ENCODE results near the gene KAZALD1.

KAZALD1 gene

DNA sequence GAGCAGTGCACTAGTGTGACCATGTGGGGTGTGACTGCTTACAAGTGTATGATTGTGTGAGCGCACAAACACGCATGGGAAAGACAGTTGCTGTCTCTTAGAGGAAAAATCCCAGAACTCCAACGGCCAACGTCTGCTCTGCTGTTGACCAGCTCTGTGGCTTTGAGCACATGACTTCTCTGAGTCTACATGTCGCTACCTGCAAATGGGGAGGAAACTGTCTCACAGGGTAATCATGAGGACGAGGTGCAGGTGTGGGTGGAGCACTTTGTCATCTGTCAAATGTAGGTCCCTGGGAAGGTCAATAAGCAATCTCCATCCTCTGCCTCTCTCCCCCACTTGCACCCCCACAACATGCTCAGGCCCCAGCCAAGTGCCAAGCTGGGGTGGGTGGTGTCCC, 38.1 kb downstream of the KAZALD1 start:
- no peak for DNase-seq

DNA sequence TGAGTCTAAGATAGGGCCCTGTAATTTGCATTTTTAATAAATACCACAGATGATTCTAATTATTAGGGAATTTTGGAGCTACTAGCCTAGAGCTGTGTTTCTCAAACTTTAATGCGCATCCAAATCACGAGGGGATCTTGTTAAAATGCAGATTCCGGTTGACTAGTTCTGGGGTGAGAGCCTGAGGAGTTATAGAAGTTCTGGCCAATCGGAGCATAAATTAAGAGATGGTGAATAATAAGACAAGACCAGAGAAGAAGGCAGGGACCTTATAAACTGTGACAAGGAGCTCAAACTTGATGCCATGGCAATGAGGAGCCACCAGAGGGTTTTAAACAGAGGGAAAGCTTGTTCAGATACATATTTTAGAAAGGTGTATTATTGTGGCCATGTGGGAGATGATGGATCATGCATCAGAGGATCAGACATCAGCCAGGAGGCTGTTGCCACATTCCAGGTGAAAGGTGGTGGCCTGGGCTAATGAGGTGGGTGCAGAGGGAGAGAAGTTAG, 39.6 kb downstream of the KAZALD1 start:
- DNase-seq: no peak

DNA sequence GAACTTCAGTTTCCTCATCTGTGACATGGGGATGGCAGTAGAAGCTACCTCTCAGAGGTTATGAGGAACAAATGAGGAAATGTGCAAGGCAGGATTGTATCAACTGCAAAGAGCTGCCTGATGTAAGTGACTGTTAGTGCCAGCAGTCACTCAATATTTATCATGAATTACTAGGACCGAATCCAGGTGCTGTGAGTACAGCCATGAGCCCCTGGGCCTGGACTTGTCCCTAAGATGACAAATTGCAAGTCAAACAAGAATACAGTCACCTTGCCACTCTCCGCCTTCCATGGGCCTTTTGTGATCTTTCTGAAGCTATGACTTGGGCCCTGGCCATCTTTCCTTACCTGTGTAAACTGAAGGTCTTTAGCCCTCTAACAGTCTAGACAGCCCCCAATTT, 41.6 kb downstream of the KAZALD1 start:
- no peak for DNase-seq

DNA sequence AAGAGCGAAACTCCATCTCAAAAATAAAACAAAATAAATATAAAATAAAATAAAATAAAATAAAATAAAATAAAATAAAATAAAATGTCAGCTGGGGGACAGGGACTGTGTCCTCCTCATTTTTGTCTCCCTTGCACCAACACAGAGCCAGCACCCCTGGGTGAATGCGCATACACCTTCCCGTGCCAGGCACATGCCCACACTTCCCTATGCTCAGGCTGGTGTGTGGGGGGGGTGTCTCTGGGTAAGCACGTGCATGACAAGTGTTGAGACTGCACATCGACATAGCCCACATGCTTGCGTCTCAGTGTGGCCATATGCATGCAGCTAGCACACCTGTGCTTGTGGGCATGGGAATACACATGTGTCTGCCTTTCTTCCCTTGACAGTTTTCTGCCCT, 44.6 kb downstream of the KAZALD1 start:
- no peak for DNase-seq

DNA sequence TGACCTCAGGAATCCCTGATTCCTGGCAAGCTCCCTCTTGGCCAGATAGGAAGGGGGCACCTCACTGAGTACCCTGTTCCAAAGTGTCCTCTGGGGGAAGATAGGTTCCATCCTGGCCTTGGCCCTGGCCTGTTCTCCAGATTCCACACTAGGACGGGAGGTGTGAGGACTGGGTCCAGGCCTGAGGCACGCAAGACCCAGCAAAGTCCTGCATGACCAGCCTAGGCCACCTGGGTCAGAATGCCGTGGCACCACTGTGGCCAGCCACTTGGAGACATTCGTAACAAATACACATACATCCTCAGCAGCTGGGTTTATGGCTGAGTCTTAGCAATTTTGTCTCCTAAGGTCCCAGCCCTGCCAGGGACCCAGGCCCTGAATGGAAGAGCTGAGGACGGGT, 46.0 kb downstream of the KAZALD1 start:
- DNase-seq: no peak

DNA sequence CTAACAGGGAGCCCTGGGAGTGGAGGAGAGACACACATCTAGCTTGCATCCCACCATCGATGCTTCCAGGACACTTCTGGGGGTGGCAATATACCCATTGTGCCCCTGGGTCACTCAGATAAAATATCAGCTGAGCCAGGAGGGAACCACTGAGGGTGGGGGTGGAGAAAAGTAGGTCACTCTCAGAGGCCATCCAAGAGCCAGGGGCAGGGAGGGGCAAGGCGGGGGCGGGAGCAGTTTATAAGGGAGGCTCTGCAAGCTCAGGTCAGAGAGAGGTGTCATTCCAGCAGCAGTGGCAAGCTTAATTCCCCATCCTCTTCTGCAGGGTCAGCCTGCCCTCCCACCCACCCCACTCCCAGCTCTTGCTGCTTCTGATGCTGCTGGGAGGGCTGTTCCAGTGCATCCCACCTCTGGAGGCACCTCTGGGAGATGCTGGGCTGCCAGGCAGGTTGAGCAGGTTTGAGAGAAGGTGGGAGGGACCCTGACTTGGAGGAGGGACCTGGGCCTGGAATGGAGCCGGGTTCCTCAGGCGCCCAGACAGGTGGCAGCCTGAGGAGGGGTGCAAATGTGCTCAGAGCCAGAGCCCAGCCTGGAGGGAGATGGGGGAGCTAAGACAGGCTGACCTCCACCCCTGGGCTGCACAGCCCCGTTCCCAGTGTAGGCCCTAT, 49.2 kb downstream of the KAZALD1 start:
- DNase-seq: no peak

DNA sequence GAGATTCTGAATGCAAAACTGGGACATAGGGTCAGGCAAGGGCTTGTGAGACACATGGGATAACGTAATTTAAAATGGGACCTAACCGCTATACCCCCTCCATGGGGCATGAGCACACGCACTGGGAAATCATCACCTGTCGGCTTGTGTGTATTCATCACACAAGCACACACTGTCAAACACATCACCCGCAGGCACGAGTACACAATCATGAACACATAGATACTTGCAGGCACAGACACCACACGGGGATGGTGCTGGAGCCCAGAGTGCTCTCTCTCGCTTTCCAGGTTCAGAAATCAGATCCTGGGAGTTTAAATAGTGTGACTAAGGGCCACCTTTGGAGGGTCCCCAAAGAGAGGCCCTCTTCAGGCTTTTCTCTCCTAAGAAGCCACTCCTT, 49.8 kb downstream of the KAZALD1 start:
- no peak for DNase-seq

DNA sequence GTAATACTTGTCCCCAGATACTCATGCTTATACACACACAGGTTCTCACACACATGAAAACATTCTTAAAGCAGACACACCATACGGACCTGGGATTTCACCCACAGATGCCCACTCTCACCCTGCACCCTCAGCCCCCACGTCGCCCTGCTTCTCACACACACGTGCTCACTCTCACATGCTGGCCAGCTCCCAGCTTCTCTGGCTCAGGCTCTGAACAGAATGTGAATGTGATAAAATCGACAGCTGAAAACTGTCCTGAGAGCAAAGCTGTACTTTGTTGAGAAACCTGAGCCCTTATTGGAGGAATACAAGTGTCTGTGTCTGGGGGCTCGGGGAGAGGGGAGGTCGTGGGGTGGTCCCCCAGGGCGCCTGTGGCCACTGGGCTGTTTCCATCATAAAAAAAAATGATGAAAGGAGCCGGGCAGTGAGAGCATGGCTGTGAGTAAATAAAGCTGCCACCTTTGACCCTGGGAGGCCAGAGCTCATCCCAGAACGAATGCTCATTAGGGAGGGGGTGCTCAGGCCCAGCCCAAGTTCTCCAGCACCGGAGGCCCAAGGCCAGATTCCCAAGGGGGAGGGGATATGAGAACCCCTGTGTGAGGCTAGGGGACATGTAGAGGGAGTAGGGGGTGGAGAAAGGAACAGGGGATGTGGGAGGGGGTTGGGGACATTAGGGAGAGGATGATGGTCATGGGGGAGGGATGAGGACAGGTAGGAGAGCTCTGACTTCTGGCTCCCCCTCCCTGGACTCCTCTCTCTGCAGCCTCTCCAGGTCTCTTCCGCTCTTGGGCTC, 51.2 kb downstream of the KAZALD1 start:
- DNase-seq: no peak

DNA sequence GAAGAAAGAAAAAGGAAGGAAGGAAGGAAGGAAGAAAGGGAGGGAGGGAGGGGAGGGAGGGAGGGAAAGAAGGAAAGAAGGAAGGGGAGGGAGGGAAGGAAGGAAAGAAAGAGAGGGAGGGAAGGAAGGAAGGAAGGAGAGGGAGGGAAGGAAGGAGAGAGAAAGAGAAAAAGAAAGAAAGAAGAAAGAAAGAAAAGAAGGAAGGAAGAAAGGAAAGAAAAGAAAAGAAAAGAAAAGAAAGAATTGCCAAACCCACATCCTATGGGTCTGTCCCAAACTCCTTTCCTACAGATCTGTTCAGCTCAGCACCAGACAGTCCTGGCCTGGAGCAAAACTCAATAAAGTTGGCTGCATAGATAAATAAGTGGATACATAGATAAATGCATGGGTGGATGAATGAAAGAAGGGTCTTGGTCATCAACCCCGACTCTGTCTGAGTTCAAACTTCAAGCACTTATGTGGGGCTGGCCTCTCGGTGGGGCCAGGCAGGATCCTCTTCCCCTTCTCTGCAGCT, 52.2 kb downstream of the KAZALD1 start:
- DNase-seq: no peak

DNA sequence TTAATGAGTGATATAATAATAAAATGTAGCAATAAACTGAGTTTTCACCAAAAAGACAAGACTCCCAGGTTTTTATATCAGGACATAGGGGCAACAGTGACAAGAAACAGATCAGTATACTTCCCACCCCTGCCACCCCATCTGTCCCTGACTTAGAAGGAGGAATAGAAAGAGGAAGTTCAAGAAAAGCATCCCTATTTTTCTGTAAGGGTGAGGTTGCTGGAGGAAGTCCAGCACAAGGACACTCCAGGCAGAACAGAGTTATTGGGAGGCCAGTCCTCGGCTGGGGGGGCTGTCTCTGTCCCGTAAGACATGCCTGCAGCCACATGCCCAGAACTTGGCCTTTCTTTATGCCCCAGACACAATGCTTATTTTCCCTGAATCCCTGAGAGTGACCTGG, 52.9 kb downstream of the KAZALD1 start:
- DNase-seq: peak; percentile 43
